ENCODE measurements around the gene GULP1.

The GULP1 gene

DNA sequence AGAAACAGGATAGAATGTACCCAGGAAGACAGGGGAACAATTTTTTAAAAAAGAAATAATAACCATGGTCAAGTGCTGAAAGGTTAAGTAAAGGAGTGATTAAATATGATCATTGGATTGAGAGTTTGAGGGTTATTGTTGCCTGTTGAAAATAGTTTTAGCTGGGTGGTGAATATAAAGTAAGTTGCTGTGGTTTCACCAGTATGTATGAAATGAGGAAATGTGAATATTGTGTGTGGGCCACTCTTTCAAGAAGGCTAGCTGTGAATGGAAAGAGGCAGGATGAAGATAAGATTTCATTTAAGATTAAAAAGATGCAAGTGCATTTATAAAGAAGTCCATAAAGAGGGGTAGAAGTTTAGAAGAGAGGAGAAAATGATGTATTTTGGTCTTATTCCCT, 53.8 kb downstream of the GULP1 start:
- TF ChIP-seq POLR2AphosphoS5 (IDR thresholded peaks at IDR 0.05; ENCODE audit: low read depth, low read length) (no peak), TAF1 (IDR thresholded peaks at IDR 0.05; ENCODE audit: borderline replicate concordance, insufficient read depth, low read length) (no peak), SIN3A (IDR thresholded peaks at IDR 0.05; ENCODE audit: borderline replicate concordance, insufficient read depth, low read length) (no peak), FOXP2 (optimal IDR thresholded peaks at IDR 0.05; ENCODE audit: borderline replicate concordance, extremely low read depth, extremely low read length, insufficient read depth) (no peak), REST (IDR thresholded peaks at IDR 0.05; ENCODE audit: insufficient read depth in 1 of 2, low read depth in 2 of 2, low read length in 2 of 2) (no peak)

GRCh38 chr2:188345831-188346458, 54.3 kb downstream of the GULP1 start:
- TF ChIP-seq TAF1 (IDR thresholded peaks at IDR 0.05; ENCODE audit: borderline replicate concordance, insufficient read depth, low read length) (no peak), SIN3A (IDR thresholded peaks at IDR 0.05; ENCODE audit: borderline replicate concordance, insufficient read depth, low read length) (no peak), REST (IDR thresholded peaks at IDR 0.05; ENCODE audit: insufficient read depth in 1 of 2, low read depth in 2 of 2, low read length in 2 of 2) (no peak), POLR2AphosphoS5 (IDR thresholded peaks at IDR 0.05; ENCODE audit: low read depth, low read length) (no peak), FOXP2 (optimal IDR thresholded peaks at IDR 0.05; ENCODE audit: borderline replicate concordance, extremely low read depth, extremely low read length, insufficient read depth) (no peak)

DNA sequence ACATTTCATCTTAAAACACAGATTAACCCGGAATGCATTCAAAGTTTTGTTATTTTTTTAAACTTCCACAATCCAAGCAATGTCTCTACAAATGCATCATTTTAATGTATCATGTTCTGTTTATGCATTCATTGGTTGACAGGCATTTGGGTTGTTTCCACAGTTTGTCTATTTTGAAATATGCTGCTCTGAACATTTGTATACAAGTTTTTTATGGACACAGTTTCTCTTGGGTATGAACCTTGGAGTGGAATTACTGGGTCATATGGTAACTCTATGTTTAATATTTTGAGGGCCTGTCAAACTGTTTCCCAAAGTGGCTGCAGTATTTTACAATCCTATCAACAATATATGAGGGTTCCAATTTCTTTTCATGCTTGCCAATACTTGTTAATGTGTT, 57.3 kb downstream of the GULP1 start:
- TF ChIP-seq POLR2AphosphoS5 (IDR thresholded peaks at IDR 0.05; ENCODE audit: low read depth, low read length) (no peak), FOXP2 (optimal IDR thresholded peaks at IDR 0.05; ENCODE audit: borderline replicate concordance, extremely low read depth, extremely low read length, insufficient read depth) (no peak), SIN3A (IDR thresholded peaks at IDR 0.05; ENCODE audit: borderline replicate concordance, insufficient read depth, low read length) (no peak), REST (IDR thresholded peaks at IDR 0.05; ENCODE audit: insufficient read depth in 1 of 2, low read depth in 2 of 2, low read length in 2 of 2) (no peak)

- TF ChIP-seq TAF1 (IDR thresholded peaks at IDR 0.05; ENCODE audit: borderline replicate concordance, insufficient read depth, low read length): no peak
Measured at GRCh38 chr2:188353282-188353681, 61.6 kb downstream of the GULP1 start.

DNA sequence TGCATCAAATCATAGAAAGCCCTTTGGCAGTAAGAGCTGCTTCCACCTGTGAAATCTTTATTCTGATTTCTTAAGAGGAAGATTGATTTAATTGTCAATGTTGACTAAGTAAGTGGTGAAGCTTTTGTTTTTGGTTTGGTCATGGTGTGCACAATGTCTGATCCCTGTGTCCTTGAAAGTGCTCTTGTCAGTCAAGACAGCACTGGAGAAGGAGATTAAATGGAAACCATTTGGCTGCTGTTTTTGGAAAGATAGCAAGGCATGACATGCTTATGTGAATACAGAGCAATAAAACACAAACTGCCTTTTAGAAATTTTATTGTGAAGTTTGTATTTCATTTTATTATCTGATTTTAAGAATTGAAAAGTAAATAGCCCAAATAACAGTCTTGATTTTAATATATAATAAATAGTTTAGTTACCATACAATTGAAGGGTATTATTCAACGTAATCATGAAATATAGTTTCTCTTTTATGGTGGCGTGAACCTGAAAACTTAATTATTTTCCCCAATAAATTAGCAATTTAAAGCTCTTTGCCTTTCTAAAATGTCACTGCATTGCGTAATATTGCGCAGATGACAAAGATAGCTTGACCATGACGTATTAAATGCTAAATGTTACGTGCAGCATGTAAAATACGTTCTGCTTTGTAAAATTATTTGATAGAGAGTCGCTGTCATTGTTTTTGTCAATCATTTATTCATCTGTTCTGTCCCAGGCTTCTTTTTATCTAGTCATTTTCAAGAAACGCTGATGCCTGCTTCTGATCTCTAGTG, 69.0 kb downstream of the GULP1 start:
- TF ChIP-seq SIN3A (IDR thresholded peaks at IDR 0.05; ENCODE audit: borderline replicate concordance, insufficient read depth, low read length): no peak
- no peak for TF ChIP-seq FOXP2 (optimal IDR thresholded peaks at IDR 0.05; ENCODE audit: borderline replicate concordance, extremely low read depth, extremely low read length, insufficient read depth)
- no peak for TF ChIP-seq REST (IDR thresholded peaks at IDR 0.05; ENCODE audit: insufficient read depth in 1 of 2, low read depth in 2 of 2, low read length in 2 of 2)
- TF ChIP-seq POLR2AphosphoS5 (IDR thresholded peaks at IDR 0.05; ENCODE audit: low read depth, low read length): no peak
